PC-3 (cell line): ENCODE measurements around the gene SGCG. TPM values are rescaled to one million over a fixed set of nuclear protein-coding genes. Genes with fewer than 3 reads are reported as not detected.

Source experiments
- ATAC-seq: fragments of 200-7000 bp; cut with Tn5 transposase; 2 replicates; pipeline ENCODE4 v1.9.1; 2020; ENCODE audit warnings: mild to moderate bottlenecking, moderate library complexity
- BruUV-seq: library from RNA; stranded (reverse); fragments of 400-500 nt; replicated peaks from 2 replicates; lab custom pipeline; 2021; lab: Mats Ljungman, UMichigan
- CTCF ChIA-PET: fragments of 300-600 bp; sonication (Branson Sonifier 250); formaldehyde crosslinking; loops from one replicate; lab custom pipeline; 2022; ENCODE audit warnings: antibody characterized with exemption; lab: Charles Lee
- POLR2A ChIA-PET: fragments of 300-600 bp; sonication (Branson Sonifier 250); formaldehyde crosslinking; loops from one replicate; lab custom pipeline; 2022; ENCODE audit warnings: antibody characterized with exemption; ENCODE audit not compliant: unreplicated experiment; lab: Charles Lee
- DNase-seq: peaks from one replicate; pipeline ENCODE4 v3.0.0-alpha.2; 2015
- H2AFZ ChIP-seq: fragments of 300-600 bp; sonication (generic); 2 replicates; pipeline ENCODE4 v1.6.0; 2016; ENCODE audit warnings: antibody characterized with exemption, low read length
- H3F3A ChIP-seq: fragments of 300-600 bp; sonication (generic); one replicate; pipeline ENCODE4 v1.6.0; 2017; ENCODE audit warnings: antibody characterized with exemption, low read length, control low read depth, mild to moderate bottlenecking; ENCODE audit not compliant: unreplicated experiment
- H3K27ac ChIP-seq: fragments of 300-600 bp; sonication (generic); 2 replicates; pipeline ENCODE4 v1.5.1; 2016; ENCODE audit warnings: mild to moderate bottlenecking, low read length
- H3K27me3 ChIP-seq: fragments of 300-600 bp; sonication (generic); 2 replicates; pipeline ENCODE4 v1.6.1; 2016; ENCODE audit warnings: low read length, mixed read lengths
- H3K36me3 ChIP-seq: fragments of 300-600 bp; sonication (generic); 2 replicates; pipeline ENCODE4 v1.6.1; 2016; ENCODE audit warnings: low read depth, mixed run types, low read length, mixed read lengths
- H3K4me1 ChIP-seq: fragments of 300-600 bp; sonication (generic); 2 replicates; pipeline ENCODE4 v1.5.1; 2016; ENCODE audit warnings: low read length; ENCODE audit not compliant: insufficient read depth
- H3K4me2 ChIP-seq: fragments of 300-600 bp; sonication (generic); 2 replicates; pipeline ENCODE4 v1.6.0; 2016; ENCODE audit warnings: low read length
- H3K4me3 ChIP-seq: fragments of 300-600 bp; sonication (generic); 2 replicates; pipeline ENCODE4 v1.5.1; 2016; ENCODE audit warnings: mild to moderate bottlenecking, low read length, mixed read lengths
- H3K79me2 ChIP-seq: fragments of 300-600 bp; sonication (generic); 2 replicates; pipeline ENCODE4 v1.6.1; 2017; ENCODE audit warnings: low read length, mixed read lengths
- H3K9ac ChIP-seq: fragments of 300-600 bp; sonication (generic); 2 replicates; pipeline ENCODE4 v1.6.0; 2016; ENCODE audit warnings: mild to moderate bottlenecking, low read length
- H3K9me2 ChIP-seq: fragments of 300-600 bp; sonication (generic); replicated peaks from 2 replicates; pipeline ENCODE4 v1.6.1; 2016; ENCODE audit warnings: mixed run types, low read length, mixed read lengths
- H3K9me3 ChIP-seq: fragments of 300-600 bp; sonication (generic); 2 replicates; pipeline ENCODE4 v1.6.1; 2016; ENCODE audit warnings: low read length, mixed read lengths
- H4K20me1 ChIP-seq: fragments of 300-600 bp; sonication (generic); 2 replicates; pipeline ENCODE4 v1.6.1; 2016; ENCODE audit warnings: low read length, mixed read lengths
- CTCF ChIP-seq: fragments of 300-600 bp; sonication (generic); conservative IDR thresholded peaks from 2 replicates; pipeline ENCODE4 v1.5.1; 2017; ENCODE audit warnings: antibody characterized with exemption, low read depth, mild to moderate bottlenecking, low read length
- EZH2 ChIP-seq: fragments of 300-600 bp; sonication (generic); IDR thresholded peaks from one replicate; pipeline ENCODE4 v1.6.1; 2017; ENCODE audit warnings: antibody characterized with exemption, mild to moderate bottlenecking, low read length; ENCODE audit not compliant: unreplicated experiment
- EZH2phosphoT487 ChIP-seq: fragments of 300-600 bp; sonication (generic); IDR thresholded peaks from 2 replicates; pipeline ENCODE4 v1.6.1; 2018; ENCODE audit warnings: mild to moderate bottlenecking, antibody characterized with exemption, low read length, borderline replicate concordance
- intact Hi-C: fragments of 100-400 bp; cut with micrococcal nuclease; formaldehyde crosslinking; loops from 2 replicates; pipeline ENCODE4 v1.9.0; 2023
- total RNA-seq: library from RNA; depleted of rRNA; stranded (reverse); fragments of >200 nt; gene quantifications from 2 replicates; pipeline ENCODE4 v1.2.3, GENCODE V29; 2014

Gene SGCG
- total RNA-seq, 1 experiment from 2014 or later: not detected

GRCh38 chr13:23146006-23146405 lies 34.8 kb upstream of the SGCG start:
- CTCF ChIA-PET: no interaction called here
- Histone ChIP-seq H3K27me3 (peaks cover 17% of the 10 kb centered on the region), H3K4me1 (no peaks in the 10 kb centered on the region), H4K20me1 (no peaks in the 10 kb centered on the region), H3F3A (no peaks in the 10 kb centered on the region), H3K9me2 (no peaks in the 10 kb centered on the region), H3K4me2 (no peak overlapping the region), H3K9me3 (no peaks in the 10 kb centered on the region), H3K4me3 (no peak overlapping the region), H3K36me3 (no peaks in the 10 kb centered on the region), H2AFZ (no peak overlapping the region), H3K9ac (no peak overlapping the region), H3K27ac (no peak overlapping the region), H3K79me2 (no peaks in the 10 kb centered on the region)
- no peak for DNase-seq
- no TSS peak for BruUV-seq
- no peak for TF ChIP-seq CTCF
- TF ChIP-seq EZH2: no peak
- no peak for TF ChIP-seq EZH2phosphoT487
- POLR2A ChIA-PET: no interaction called here
- intact Hi-C loops: no loop called here
- ATAC-seq: no peak

DNA sequence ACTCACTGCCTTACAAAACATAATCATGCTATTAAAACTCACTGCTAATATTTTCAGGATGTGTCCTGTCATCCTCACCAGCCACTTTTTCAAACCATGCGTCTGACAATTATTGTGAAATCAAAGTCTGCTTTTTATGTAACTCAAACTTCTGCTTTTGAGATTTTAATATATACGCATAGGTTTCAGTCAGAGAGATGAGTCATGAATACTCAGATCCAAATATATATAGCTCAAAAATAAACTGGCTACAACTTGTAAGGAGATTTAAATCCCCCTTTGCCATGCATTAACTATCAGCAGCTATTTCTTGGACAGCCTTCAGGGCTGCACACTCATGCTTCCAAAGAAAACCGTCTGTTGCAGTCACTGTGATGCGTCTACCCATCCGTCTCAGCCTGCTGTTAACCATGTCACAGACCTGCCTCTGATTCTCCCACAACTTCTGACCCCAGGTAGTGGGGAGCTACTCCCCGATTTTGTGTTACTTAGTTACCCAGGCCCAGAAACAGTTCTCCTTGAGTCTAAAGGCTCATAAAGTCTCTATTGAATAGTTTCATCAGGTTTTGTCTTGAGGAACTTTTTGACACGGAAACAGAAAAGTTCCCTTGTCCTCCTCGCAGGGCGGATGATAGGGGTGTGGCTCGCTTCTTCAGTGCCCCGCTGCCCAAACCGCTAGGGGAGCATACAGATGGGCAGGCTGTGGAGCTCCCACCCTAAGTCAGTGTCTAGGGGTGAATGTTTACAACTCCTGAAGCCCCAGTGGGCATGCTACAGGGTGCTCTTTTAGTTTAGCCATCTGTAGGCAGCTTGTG lies 33.8 kb upstream of the SGCG start:
- Histone ChIP-seq H3K27me3 (peaks cover 22% of the 10 kb centered on the region), H3K4me3 (no peak overlapping the region), H3F3A (no peaks in the 10 kb centered on the region), H3K9me2 (no peaks in the 10 kb centered on the region), H3K4me2 (no peak overlapping the region), H3K79me2 (no peaks in the 10 kb centered on the region), H3K36me3 (no peaks in the 10 kb centered on the region), H3K9me3 (no peaks in the 10 kb centered on the region), H3K27ac (no peak overlapping the region), H3K4me1 (no peaks in the 10 kb centered on the region), H4K20me1 (no peaks in the 10 kb centered on the region), H3K9ac (no peak overlapping the region), H2AFZ (no peak overlapping the region)
- no peak for TF ChIP-seq EZH2
- TF ChIP-seq EZH2phosphoT487: no peak
- TF ChIP-seq CTCF: no peak
- intact Hi-C loops: no loop called here
- ChIA-PET POLR2A (no interaction called here), CTCF (no interaction called here)
- ATAC-seq (no peak), DNase-seq (no peak)
- no TSS peak for BruUV-seq

DNA sequence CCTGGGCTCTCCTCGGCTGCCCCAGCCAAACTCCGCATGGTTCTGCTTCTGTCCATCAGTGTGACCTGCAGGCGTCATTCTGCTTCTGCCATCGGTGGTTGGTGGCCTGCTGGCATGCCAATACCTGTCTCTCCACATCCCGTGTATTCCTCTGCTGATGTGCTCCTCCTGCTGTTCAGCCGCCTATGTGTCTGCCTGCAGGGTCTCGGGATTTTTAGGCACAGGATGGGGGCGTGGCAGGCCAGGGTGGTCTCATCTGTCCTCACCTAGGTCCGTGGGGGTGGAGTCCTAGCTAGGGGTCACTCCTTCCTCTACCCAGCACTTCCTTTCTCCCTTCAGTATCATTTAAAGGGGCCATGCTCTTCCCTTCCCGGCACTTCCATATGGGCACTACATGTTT lies 33.0 kb upstream of the SGCG start:
- H2AFZ ChIP-seq: no peak overlapping the region
- no peak overlapping the region for H3K9ac ChIP-seq
- ChIA-PET CTCF (no interaction called here), POLR2A (no interaction called here)
- H3K27me3 ChIP-seq: peaks cover 22% of the 10 kb centered on the region
- no peaks in the 10 kb centered on the region for H3K4me1 ChIP-seq
- H3K9me2 ChIP-seq: no peaks in the 10 kb centered on the region
- no peak overlapping the region for H3K4me2 ChIP-seq
- no peak overlapping the region for H3K4me3 ChIP-seq
- H3K9me3 ChIP-seq: no peaks in the 10 kb centered on the region
- H3K79me2 ChIP-seq: no peaks in the 10 kb centered on the region
- H3K36me3 ChIP-seq: no peaks in the 10 kb centered on the region
- no peaks in the 10 kb centered on the region for H3F3A ChIP-seq
- TF ChIP-seq CTCF (no peak), EZH2 (no peak), EZH2phosphoT487 (no peak)
- intact Hi-C loops: no loop called here
- BruUV-seq: no TSS peak
- no peak for ATAC-seq
- no peak for DNase-seq
- H4K20me1 ChIP-seq: no peaks in the 10 kb centered on the region
- no peak overlapping the region for H3K27ac ChIP-seq
